Thyroid gland (tissue), 4 donors: Measurements from ENCODE around the gene ATP5ME.

Experiments
- CTCF ChIP-seq, 6 experiments: fragments of 200-600 bp in 3 of 6; fragments of 450-650 bp in 3 of 6; sonication (generic) in 3 of 6; IDR thresholded peaks; one replicate each; pipeline ENCODE4 v1.5.1; 2016 to 2019; ENCODE audit warnings: antibody characterized with exemption in 6 of 6, mild to moderate bottlenecking in 2 of 6, inconsistent platforms in 1 of 6, moderate library complexity in 1 of 6
- POLR2A ChIP-seq, 2 donors: fragments of 450-650 bp; IDR thresholded peaks; one replicate each; pipeline ENCODE4 v1.6.1; 2017; ENCODE audit warnings: antibody characterized with exemption in 2 of 2, mild to moderate bottlenecking in 2 of 2, moderate library complexity in 1 of 2

- TF ChIP-seq CTCF (IDR thresholded peaks at IDR 0.05) (no peak), POLR2A (IDR thresholded peaks at IDR 0.05) (no peak)
Observed at GRCh38 chr4:663046-663437, 11.0 kb downstream of the ATP5ME start.
